DOHH2 (cell line): ENCODE results near the gene CSAD.

ENCODE experiments used
- CTCF ChIP-seq: fragments of 200-600 bp; sonication (generic); IDR thresholded peaks from one replicate; pipeline ENCODE4 v1.5.1; 2014; ENCODE audit warnings: antibody characterized with exemption, mild to moderate bottlenecking, low read depth, low read length; ENCODE audit not compliant: poor library complexity, severe bottlenecking
- EZH2phosphoT487 ChIP-seq: fragments of 200-600 bp; sonication (generic); IDR thresholded peaks from 2 replicates; pipeline ENCODE4 v1.6.1; 2017; ENCODE audit warnings: borderline replicate concordance, mild to moderate bottlenecking, antibody characterized with exemption, low read length, moderate library complexity, mixed read lengths

- peak; percentile 65 for TF ChIP-seq CTCF
- no peak for TF ChIP-seq EZH2phosphoT487
Measured at GRCh38 chr12:53221203-53222080, 40.7 kb upstream of the CSAD start.
